Measurements from ENCODE around the gene GDAP2.

Gene GDAP2

DNA sequence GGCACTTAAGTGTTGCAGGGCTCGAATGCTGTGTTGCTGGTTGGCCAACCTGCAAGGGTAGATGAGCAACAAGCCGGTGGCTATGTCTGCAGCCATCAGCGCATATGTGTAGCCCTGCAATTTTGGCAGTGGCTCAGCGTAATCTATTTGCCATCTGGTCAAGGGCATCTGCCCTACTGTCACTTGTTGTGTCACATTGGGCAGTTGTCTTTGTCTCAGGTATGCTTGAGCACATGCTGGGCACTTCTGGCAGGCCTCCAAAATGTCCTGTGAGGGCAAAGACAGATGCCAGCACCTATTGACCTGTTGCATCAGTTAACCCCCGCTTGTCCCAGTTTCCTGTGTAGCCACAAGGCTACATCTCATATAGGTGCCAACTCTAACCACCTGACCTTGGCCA, 111.8 kb downstream of the GDAP2 start:
- DNase-seq (ENCODE audit: low spot score): no peak
- TF ChIP-seq, protein P1, sequence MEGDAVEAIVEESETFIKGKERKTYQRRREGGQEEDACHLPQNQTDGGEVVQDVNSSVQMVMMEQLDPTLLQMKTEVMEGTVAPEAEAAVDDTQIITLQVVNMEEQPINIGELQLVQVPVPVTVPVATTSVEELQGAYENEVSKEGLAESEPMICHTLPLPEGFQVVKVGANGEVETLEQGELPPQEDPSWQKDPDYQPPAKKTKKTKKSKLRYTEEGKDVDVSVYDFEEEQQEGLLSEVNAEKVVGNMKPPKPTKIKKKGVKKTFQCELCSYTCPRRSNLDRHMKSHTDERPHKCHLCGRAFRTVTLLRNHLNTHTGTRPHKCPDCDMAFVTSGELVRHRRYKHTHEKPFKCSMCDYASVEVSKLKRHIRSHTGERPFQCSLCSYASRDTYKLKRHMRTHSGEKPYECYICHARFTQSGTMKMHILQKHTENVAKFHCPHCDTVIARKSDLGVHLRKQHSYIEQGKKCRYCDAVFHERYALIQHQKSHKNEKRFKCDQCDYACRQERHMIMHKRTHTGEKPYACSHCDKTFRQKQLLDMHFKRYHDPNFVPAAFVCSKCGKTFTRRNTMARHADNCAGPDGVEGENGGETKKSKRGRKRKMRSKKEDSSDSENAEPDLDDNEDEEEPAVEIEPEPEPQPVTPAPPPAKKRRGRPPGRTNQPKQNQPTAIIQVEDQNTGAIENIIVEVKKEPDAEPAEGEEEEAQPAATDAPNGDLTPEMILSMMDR (conservative IDR thresholded peaks at IDR 0.05; ENCODE audit: low read depth): no peak
- CTCF ChIA-PET: no interaction called here
- H3K27ac ChIP-seq: no peak overlapping the region
- POLR2A ChIA-PET (ENCODE audit: low non-redundant PET): no interaction called here

DNA sequence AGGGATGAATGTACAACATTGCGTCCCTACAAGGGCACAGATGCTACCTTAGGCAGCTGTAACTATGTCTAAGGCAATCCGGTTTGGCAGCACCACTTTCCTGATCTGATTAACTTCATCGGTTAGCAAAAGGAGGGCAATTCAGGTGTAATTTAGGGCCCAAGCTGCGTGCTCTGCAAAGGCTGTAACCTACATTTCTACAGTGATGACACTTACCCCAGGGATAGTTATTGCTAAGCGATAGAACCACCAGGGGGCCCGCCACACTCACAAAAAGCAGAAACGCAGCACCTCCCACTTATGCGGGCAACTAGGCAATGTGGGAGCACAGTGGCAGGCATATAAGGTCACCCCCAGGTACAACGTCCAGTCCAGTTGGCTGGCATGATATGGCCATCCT, 113.5 kb downstream of the GDAP2 start:
- H3K27ac ChIP-seq: no peak overlapping the region
- TF ChIP-seq, protein P1 (conservative IDR thresholded peaks at IDR 0.05; ENCODE audit: low read depth): no peak
- no peak for DNase-seq (ENCODE audit: low spot score)
- ChIA-PET CTCF (interaction anchor here (0.5 kb wide), 1 partner anchor 10 kb away, joined by 4 read pairs; no protein-coding TSS in a partner anchor), POLR2A (ENCODE audit: low non-redundant PET) (no interaction called here)

DNA sequence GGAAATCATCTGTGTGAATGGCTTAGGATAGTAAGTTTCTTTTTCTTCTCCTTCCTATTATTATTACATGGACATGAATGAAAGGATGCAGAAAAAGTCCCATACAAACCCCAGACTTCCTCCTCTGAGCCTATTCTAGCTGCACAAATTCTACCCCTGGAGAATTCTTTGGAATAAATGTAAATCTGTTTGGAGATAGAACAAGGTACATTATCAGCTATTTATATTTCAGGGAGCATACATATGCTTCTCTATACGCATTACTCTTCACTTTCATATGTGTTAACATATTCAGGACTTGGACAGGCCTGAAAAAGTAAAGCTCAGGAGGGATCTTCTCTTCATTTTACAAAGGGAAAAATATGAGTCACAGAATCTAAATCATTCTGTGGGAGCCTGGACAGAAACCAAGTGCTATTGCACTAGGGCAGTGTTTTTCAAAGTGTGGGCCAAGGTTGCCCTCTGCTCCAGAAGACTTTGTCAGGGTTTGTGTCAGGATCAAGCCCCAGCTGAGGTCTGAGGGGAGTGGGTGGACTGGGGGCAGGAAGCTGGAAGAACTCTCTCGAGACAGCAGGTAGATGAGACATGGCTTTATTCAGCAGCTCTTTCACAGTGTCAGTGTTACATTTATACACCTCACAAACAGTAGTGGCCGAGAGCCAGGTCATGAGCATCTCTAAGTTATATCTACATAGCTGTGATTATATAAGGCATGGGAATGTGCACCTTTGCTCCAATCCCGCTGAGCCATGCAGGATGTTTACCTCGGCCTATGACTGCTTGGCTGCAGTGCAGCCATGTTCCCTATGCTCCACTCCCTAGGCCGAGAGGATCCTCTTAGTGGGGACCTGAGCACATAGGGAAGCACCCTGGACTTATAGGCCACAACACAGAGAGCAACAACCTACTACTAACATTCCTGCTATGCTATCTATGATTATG, 114.3 kb downstream of the GDAP2 start:
- DNase-seq (ENCODE audit: low spot score): no peak
- POLR2A ChIA-PET (ENCODE audit: low non-redundant PET): no interaction called here
- CTCF ChIA-PET: interaction anchor here (0.5 kb wide), 1 partner anchor 9 kb away, joined by 4 read pairs; no protein-coding TSS in a partner anchor
- H3K27ac ChIP-seq: no peak overlapping the region
- TF ChIP-seq, protein P1 (conservative IDR thresholded peaks at IDR 0.05; ENCODE audit: low read depth): no peak

All from RWPE1 (cell line).